Inflammatory macrophage (primary cell): Measurements from ENCODE around the gene PTGIS.

Source experiments
- DNase-seq, 2 donors: peaks; one replicate each; pipeline ENCODE4 v3.0.0-alpha.2; 2020 to 2022

The PTGIS gene

DNA sequence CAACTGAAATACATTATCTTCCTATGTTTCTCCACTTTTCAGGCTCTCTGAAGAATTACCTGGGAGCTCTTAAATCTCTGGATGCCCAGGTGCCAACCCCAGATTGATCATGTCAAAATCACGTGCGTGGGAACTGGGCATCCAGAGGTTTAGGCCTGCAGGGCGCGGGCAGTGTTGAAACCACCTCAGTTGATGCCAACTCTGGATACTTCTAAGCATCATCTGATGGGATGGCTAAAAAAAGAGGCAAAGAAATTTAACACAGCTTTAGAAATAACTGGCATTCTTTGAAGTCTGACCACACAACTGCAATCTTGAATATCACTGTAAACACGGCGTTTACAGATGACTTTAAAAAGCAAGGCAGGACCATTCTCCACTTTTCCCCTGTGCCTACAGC, 41.9 kb downstream of the PTGIS start:
- DNase-seq = no peak

DNA sequence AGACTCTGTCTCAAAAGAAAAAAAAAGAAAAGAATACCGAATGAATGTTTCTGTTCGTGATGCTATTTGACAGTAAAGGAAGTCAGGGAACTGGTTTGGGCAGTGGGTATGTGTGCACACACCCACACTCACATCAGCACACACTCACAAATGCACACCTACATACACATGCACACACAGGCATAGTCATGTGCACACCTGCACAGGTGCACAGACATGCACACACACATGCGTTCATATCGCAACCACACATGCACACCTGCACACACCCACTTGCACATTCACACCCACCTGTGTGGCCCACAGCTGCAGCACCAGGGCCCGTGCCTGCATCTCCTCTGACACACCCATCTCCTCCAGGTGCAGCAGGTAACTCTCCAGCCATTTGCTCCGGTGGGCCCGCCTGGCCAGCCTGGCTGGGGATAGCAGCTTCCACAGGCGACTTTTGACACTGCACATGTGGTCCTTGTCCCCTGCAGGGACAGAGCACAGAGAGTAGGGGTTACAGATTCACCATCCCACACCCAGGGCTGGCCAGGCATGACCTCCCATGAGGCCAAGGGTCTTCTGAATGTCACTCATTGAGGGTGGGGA, 44.1 kb downstream of the PTGIS start:
- DNase-seq = no peak

DNA sequence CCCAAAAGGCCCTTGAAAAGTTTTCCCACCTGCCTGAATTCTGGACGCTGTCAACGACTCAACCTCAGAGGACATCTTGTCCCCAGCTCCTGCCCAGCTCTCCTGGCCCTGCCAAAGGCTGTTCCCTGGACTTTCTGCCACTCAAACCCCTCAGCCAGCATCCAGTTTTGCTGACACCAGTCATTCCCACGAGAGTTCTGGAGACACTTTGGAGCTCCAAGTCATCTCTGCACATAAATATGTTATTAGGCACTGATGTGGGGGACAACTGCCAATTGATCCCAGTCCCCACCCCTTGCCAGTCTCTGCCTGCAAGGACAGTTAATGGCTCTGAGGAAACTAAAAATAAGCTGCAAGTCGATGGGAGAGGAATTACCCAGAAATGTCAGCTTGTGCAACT, 46.6 kb downstream of the PTGIS start:
- DNase-seq = no peak

GRCh38 chr20:49519777-49520359, 48.1 kb downstream of the PTGIS start:
- DNase-seq = no peak

DNA sequence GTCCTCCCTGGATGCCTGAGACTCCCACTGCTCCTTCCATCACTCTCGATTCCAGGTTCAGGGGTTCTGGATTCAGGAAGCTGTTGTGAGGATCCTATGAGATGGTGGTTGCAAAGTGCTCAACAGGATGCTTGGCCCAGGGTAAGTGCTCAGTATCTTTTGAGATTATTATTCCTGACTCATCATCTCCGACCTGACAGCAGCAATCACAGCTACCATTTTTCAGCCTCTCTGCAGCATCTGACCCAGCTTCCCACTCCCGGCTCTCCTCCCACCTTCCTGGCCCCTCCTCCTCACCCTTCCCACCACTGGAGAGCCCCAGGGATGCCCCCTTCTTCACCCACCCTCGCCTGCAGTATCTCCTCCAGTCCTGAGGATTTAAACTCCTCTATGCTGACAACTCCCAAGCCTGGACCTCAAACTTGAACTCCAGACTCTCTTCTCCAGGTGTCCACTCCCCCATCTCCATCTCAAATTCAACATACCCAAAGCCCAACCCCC, 48.7 kb downstream of the PTGIS start:
- no peak for DNase-seq

GRCh38 chr20:49518576-49518975, 49.4 kb downstream of the PTGIS start:
- DNase-seq = no peak

- DNase-seq = no peak
Observed at GRCh38 chr20:49517805-49518100, 50.2 kb downstream of the PTGIS start.

- DNase-seq = no peak
Observed at GRCh38 chr20:49516916-49517804, 50.8 kb downstream of the PTGIS start.

DNA sequence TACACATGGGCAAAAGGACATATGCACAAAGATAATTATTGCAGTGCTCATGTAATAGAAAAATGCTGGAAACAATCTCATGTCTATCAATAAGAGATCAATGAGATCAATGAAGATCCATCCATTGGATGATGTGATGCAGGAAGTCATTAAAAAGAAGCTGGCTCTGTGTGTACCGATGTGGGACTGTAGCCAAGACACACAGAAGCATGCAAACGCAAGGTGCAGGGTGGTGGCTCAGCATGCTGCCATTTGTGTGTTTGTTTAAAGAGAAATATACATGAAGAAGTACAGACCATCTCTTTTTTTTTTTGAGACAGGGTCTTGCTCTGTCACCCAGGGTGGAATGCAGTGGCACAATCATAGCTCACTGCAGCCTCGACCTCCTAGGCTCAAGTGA, 52.4 kb downstream of the PTGIS start:
- no peak for DNase-seq

DNA sequence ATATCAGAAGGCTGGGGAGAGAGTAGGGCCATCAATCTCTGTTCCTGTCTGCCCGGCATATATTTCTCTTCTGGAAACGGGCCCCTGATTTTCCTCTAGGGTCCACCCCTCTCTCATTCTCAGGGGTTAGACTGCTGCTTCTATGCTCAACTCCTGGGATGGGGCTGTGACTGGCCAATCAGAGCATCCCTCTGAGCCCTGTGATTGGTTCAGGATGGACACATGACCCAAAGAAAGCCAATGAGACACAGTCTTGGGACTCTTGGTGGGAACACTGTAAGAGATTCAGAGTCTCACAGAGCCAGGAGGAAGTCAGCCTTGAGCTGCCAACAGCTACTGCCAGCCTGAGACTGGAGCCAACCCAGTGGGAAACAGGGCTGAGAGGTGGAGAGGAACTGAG, 54.4 kb downstream of the PTGIS start:
- peak in 1 of 2 donors; percentile 7 for DNase-seq

DNA sequence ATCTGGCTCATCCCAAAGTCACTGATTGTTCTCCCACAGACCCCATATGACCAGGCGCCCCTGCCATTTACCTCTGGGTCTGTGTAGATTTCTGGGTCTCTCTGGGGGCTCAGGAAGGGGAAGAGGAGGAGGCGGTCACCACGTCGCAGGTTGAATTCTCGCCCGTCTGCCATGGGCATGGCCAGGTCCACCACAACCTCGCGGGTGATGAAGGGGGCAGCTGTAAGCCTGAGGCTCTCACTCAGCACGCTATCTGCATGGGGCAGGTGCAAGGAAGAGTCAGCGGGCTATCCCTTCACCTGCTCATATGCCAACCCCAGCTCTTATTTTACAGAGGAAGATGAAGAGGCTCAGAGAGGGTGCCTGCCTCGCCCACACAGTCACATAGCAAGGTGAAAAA, 54.9 kb downstream of the PTGIS start:
- no peak for DNase-seq

DNA sequence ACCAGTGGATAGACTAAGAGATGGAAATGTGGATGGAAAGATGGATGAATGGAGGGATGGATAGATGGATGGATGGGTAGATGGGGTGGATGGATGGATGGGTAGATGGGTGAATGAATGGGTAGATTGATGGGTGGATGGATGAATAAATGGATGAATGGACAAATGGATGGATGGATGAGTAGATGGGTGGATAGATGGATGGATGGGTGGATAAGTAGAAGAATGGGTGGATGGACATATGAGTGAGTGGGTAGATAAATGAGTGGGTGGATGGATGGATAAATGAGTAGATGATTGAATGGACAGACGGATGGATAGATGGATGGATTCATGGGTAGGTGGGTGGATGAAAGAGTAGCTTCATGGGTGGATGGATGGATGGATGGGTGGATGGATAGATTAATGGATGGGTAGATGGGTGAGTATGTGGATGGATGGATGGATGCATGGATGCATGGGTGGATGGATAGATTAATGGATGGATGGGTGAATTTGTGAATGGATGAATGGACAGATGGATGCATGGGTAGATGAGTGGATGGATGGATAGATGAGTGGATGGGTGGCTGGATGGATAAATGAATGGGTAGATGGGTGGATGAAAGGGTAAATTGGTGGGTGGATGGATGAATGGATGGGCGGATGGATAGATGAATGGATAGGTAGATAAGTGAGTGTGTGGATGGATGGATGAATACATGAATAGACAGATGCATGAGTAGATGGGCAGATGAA, 56.0 kb downstream of the PTGIS start:
- no peak for DNase-seq

DNA sequence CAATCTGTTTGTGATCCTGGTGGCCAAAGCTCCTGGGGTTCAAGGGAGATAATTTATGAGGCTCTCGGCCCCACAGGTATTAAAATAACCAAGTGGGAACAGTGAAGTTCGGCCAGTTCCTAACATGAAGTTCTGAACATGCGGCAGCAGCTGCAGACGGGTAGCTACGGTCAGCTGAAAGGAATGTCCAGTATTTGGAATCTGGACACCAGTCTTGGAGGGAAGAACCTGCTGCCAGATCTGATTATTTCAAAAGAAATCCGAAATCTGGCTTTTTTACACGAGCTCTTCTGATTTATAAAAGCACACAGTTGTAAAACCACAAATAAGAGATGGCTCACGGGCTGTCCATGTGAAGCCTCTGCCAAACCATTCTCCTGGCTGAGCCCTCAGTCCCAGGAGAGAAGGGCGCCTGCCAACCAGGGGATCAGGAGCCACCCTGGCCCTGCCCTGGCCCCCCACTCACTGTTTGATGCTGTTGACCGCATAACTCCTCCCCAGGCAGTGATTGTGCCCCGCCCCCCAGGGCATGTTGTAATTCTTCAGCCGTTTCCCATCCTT, 57.3 kb downstream of the PTGIS start:
- DNase-seq = no peak

- peak; percentile 22 to 43 for DNase-seq
Observed at GRCh38 chr20:49508435-49509199, 59.3 kb downstream of the PTGIS start.

DNA sequence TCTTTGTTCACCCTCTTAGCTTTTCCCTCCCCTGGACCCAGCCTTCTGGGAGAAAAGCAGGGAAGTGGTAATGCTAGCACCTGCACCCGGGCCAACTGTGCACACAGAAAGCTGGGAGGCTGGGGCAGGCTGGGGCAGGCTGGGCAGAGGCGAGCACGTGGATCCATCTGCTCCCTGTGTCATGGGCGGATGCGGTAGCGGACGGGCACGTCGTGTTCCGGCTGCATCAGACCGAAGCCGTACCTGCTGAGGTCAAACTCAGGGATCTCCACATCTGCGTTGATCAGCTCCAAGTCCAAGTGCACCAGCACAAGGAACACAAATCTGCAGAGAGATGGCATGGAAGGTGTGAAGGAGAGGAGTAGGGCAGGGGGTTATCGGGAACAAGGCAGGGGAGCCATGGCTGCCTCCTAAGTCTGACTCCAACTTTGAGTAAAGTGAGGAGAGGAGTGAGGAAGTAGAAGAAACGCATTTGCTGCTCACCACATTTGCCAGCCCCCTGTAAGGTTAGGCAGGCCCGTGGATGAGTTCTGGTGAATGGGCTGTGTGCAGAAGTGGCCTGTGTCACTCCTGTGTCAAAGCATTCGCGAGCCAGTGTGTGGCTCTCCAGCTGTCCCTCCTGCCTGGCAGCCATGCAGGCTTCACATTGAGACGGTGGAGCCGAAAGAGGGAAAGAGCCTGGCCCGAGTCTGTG, 60.0 kb downstream of the PTGIS start:
- no peak for DNase-seq

- DNase-seq = peak; percentile 26 to 64
Observed at GRCh38 chr20:49505518-49505917, 62.4 kb downstream of the PTGIS start.

- DNase-seq = no peak
Observed at GRCh38 chr20:49503176-49503575, 64.8 kb downstream of the PTGIS start.

GRCh38 chr20:49501917-49502316, 66.0 kb downstream of the PTGIS start:
- peak in 1 of 2 donors; percentile 13 for DNase-seq

- no peak for DNase-seq
Observed at GRCh38 chr20:49497398-49497669, 70.6 kb downstream of the PTGIS start.

DNA sequence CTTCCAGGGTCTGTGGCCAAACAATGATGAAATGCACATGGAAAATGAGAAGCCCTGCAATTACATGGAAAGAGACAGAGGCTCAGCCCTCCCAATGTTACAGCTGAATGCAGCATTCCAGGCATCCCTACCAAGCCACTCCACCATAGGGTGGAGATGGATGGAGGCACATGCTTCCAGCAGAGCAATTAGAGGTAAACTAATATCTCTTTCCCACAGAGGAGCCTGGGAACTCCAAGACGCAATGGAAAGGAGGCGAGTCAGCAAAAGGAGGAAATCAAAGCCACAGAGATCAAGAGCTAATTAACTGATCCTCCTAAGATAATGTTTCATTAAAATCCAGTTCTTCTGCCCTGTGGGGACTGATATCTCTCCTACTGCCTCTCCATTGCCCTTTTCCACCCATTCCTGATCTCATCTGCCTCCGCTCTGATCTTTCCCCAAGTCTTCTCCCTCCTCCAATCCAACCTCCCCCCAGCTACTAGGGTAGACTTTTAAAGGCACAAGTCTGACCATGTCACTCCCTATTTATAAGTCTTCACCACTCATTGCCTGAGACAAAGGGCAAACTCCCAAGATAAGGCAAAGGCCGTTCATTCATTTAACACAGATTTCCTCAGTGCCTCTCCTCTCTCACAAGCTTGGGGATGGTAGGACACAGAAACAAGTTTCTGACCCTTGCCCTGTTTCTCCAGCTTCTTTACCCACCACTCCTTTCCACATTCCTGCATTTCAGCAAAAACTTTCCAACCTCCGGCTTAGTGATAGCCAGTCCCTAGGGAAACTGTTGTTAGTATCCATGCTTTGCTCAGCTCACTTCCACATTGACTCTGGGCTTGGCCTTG, 71.2 kb downstream of the PTGIS start:
- DNase-seq = no peak

DNA sequence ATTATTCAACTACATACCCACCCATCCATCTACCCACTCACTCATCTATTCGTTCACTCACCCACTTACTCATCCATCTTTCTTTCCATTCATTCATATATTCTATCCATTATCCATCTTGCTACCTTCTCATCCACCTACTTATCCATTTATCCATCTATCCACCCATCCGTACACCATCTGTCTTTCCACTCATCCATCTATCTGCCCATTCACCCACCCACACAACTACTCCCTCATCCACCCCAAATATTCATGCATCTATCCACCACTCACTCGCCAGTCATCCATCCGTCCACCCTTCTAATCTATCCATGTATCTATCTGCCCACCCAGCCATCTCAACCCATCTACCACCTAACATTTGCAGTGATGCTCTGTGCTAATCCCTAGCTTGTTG, 71.9 kb downstream of the PTGIS start:
- no peak for DNase-seq
